Eye (tissue), 1 donor: Measurements from ENCODE around the gene MYRF.
A peak's percentile ranks its signal among the peaks of the same experiment; 100 is the strongest.

Experiments used
- DNase-seq: peaks from one replicate; pipeline ENCODE4 v3.0.0-alpha.2; 2015

MYRF gene

DNA sequence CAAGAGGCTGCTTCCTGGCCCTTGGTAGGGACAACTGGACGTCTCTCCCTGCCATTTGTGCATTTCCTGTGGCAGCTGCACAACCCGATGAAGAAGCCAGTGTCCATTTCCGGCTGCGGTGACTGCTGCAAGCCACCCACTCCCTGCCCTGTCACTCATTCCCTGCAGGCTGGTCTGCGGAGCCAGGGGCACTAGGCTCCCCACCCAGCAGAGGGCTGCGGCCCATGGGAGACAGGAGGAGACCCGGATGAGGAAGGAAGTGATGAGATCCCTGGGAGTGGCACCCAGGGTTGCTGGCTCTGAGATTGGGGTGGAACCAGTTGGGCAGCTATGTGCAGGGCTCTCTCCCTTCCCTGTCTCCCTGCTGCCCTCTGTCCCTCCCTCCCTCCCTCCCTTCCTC is 10.0 kb upstream of the MYRF start:
- no peak for DNase-seq

DNA sequence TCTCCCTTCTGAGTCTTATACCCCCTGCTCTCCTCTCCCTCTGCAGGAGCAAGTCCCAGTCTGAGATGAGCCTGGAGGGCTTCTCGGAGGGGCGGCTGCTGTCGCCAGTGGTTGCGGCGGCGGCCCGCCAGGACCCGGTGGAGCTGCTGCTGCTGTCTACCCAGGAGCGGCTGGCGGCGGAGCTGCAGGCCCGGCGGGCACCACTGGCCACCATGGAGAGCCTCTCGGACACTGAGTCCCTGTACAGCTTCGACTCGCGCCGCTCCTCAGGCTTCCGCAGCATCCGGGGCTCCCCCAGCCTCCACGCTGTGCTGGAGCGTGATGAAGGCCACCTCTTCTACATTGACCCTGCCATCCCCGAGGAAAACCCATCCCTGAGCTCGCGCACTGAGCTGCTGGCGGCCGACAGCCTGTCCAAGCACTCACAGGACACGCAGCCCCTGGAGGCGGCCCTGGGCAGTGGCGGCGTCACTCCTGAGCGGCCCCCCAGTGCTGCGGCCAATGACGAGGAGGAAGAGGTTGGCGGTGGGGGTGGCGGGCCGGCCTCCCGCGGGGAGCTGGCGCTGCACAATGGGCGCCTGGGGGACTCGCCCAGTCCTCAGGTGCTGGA is 8.8 kb upstream of the MYRF start:
- DNase-seq = no peak

DNA sequence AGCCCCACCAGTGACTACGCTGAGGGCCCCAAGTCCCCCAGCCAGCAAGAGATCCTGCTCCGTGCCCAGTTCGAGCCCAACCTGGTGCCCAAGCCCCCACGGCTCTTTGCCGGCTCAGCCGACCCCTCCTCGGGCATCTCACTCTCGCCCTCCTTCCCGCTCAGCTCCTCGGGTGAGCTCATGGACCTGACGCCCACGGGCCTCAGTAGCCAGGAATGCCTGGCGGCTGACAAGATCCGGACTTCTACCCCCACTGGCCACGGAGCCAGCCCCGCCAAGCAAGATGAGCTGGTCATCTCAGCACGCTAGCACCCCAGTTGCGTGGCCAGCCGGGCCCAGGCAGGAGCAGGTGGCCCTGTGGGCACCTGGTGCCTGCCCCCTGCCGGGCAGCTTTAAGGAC is 8.3 kb upstream of the MYRF start:
- DNase-seq = no peak

DNA sequence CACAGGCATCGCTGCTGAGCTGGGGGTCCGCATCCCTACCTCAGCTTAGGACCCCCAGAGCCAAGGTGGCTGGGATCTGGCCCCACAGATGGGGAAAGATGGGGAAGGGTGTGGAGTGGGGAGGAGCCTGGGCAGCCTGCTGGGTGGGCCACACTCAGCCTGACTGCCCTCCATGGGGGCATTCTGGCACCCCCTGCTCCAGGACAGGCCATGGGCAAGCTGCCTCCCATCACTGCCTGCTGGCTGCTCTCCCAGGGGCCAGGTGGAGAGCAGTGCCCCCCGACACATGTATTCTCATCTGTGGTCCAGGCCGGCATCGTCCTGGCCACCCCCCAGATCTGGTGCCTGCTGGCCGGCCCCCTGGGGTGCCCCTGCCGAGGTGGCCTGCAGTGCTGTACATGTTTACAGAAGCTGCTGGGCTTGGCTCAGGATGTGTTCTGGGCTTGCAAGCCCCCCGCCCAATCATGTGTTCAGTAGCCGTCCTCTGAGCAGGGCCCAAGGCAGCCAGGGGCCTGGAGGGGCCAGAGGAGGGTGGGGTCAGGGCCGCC is 7.8 kb upstream of the MYRF start:
- no peak for DNase-seq

DNA sequence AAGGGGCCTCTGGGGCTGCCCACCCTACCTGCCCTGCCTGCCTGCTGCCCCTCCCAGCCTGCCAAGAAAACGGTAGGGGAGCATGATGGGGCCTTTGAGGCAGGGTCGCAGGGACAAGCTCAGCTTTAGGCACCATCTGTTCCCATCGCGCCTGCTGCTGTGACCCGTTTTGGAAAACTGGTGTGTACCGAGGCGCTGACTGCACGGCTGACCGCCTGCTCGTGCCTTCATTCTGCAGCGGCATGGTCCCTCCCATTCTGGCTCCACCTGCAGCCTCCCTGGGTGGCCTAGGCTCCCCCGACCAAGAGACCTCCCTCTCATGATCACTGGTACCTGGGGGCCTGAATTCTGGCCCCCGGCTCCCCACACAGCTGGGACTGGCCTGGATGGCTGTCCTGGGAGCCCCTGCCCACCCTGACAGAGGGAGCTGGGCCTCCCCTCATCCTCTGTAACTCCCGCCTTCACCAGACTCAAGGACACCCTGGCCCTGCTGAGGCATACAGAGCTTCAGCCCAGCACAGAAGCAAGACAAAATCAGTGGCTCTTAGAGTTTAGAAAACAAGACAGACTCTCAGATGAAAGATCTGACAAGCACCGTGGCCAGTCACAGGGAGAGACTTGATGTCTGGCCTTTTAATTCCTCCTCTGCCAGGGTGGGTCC is 6.5 kb upstream of the MYRF start:
- peak; percentile 72 for DNase-seq

DNA sequence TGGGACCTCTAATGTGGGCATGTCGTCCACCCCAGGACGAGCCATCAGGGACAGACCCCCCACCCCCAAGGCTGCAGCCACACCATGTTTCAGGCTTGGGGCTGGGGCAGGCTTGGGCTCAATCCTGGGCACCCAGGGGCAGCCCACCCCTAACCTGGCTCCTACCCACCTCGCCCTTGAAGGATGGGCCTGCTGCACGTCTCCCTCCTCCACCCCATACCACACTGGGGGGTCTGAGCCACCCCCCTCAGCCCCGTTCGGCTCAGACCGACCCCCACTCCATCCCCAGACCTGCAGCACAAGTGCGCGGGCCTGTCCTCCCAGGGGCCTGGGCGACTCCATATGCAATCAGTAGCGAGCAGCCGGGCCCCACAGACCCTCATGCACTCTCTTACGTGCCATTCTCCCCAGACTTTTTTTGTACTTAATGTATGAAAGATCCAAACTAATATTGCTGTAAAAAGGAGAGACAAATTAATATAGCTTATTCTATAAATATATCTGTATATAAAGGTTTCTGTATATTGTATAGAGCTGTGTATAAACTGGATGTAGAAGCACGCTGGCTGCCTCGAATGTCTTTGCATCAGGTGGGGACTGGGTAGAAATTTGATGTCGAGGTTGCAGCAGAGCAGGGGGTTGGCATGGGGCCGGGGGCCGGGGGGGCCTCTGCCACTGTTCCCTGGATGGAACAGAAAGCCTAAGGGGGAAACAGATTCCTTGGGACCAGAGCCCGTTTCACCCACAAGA is 5.8 kb upstream of the MYRF start:
- DNase-seq = no peak

DNA sequence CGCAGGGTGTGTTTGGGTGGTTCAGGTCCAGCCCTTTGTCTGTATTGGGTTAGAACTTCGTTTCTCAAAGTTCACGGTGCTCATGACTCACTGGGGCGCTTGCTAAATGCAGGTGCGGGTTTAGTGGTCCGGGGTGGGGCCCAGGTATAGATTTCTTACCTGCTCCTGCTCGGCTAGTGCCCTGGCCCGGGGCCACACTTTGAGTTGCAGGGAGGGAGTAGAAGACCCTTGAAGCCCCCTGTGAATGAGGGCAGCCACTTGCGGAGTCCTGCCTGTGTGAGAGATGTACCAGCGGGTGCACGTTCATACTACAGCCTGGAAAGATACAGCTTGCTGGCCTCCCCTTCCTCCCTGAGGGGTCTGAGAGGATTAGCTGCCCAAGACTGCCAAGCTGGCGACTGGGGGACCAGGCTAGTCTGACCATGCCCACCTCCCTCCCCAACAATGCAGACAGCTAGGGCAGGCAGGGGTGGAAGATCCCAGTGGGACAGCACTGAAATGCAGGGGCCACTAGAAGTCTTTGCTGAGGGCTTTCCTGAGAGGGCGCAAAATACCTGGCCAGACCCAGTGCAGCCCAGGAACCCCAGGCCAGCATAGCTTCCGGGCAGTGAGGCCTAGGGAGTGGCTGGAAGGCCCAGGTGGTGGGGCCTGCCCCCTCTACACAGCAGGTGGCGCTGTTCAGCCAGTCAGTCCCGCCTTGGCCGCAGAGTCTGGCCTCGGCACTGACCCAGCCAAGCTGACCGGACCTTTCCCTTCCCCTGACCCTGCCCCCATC is 5.1 kb upstream of the MYRF start:
- peak; percentile 86 for DNase-seq

DNA sequence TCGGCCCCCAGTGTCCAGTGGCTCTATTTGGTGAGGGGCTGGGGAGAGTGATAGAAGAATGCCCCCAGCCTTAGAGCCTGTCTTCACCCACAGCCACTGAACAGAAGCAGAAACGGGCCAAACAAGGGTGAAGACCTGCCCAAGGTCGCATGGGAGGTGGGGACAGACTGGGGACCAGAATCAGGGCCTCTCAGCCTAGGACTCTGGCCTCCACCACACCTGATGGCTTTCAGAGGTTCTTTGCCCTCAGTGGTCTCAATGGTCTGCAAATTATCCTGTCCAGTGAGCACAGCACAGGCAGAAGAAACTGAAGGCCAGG is 4.5 kb upstream of the MYRF start:
- no peak for DNase-seq

DNA sequence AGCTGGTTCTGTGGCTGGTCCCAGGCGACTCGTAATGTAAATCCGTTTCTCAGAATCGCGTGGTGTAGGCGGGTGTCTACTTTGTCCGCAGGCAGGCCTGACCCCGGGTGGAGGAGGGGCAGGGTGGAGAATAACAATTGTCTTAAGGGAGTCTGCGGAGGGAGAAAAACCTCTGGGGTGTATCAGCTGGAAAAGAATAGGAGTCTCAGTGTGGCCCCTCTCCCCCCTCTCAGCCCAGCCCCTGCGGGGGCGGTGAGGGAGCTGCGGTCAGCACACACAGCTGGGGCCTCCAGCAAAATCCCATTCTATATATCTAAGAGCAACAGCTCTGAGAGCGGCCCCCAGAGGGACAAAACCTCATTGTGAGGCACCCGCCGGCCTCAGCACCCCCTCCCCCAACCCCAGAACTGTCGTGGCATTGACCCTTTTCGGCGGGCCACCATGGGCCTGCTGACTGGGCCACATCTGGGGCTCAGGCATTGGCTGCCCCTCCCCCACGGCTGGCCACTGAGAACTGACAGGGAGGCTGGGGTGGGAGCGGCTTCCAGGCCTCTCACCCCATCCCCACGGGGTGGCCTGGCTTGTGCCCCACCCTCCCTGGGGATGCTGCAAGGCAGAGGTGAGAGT is 2.7 kb upstream of the MYRF start:
- DNase-seq = peak; percentile 65

DNA sequence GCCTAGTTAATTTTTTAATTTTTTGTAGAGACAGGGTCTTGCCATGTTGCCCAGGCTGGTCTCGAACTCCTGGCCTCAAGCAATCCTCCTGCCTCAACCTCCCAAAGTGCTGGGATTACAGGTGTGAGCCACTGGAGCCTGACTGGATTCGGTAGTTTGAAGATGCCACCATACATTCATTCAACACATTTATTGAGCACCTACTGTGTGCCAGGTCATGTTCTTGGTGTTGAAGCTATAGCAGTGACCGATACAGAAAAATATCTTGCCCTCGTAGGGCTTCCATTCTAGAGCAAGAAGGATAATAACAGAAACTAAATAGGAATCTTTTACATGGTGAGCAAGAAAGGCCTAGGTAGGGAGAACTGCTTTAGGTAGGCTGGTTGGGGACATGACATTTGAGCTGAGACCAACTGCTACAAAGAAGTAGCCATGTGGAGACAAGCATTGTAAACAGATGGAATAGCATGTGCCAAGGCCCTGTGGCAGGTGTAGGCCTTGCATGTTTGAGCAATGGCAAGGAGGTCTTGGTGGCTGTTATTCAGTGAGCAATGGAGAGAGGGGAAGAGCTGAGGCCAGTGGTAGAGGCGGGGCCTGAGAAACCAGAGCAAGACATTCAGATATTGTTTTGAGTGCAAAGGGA is 1.7 kb upstream of the MYRF start:
- DNase-seq = no peak

DNA sequence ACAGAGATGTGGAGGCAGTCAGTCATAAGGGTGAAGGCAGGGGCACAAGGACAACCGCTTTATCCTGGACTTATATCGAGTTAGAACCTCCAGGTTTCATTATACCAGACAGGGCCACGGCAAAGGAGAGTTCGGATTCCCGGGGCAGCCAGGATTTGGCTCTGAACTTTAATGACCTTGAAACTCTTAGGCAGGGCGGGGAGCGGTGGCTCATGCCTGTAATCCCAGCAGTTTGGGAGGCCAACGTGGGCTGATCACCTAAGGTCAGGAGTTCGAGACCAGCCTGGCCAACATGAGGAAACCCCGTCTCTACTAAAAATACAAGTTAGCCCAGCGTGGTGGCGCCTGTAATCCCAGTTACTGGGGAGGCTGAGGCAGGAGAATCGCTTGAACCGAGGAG is 1.1 kb upstream of the MYRF start:
- DNase-seq = no peak

DNA sequence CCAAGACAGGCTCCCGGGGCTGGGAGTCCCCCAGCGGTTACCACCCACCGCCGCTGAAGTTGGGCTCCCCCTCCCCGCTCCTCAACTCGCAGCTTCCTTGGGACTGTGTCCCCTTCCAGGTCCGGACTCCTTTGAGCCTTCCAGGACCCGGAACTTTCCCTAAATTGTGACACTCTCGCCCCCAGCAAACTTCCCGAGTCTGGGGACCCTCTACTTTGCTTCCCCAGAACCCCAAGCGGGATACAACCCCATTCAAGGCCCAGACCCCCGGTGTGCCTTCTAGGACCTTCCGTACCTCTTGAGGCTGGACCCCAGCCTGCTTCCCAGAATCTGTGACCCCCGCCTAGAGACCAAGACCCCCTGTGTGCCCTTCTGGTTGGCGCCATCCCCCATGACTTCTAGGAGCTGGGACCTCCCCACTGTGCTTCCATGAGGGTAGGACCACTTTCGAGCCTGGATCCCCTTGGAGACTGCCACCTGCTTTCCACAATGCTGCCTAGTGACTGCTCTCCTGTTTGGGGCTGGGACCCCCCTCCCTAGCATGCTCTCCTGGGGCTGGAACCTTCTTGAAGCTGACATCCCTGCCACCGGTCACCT is 587 bp downstream of the MYRF start:
- no peak for DNase-seq

DNA sequence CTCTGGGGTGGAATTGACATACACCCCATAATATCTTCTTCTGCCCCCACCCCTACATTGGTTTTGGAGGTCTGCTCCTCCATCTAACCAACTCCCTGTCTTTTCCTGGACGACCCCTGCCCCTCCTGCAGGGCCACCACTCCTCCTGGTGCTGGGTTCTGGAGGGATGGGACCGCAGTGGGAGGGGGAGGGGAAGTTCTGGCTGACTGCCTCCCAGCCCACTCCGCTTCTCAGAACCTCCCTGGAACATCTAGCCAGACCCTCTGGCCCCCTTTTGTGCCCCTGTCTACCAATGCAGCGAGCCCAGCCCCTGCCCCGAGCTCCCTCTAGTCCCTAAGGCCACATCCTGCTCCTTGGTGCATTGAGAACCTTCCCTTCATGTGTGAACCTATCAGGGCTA is 1.2 kb downstream of the MYRF start:
- DNase-seq = no peak

DNA sequence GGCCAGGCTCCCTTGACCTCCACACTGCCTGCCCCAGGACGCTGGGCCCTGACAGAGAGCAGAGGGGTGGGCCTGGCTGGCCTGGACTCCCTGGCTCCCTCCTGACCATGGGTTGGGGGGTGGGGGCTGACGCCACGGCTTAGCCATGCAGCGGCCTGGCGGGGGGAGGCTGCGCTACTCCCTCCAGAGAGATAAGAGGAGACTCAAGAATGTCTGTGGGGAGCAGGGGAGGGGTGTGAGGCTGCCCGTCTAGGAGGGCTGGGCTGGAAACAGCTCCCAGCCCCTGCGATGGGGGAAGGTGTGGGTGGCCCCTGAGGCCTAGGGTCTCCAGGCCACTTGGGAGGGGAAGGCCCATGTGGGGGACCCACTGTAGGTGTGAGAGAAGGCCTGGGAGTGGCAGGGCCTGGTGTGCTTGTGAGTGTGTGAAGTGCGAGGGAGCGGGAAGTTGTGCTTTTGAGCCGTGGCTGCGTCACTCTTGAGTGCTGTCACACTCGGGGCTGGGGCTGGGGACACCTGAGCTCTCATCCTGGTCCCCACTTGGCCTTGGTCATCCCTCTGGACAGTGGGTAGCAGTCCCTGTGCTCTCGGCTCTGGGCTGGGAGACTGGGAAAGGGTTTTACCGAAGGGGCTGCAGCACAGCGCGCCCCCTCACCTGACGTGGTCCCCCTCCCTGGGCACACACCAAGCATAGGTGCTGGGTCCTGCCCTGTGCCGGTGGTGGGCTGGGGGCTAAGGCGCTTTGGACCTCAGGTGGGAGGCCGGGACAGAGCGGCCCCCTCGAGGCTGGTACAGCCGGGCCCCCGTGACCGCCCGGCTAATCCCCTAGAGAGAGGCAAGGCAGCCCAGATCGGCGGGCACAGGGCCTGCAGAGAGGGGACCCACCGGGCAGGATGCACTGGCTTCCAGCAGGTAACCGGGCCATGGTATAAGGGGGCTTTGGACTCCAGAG is 2.4 kb downstream of the MYRF start:
- DNase-seq = no peak

DNA sequence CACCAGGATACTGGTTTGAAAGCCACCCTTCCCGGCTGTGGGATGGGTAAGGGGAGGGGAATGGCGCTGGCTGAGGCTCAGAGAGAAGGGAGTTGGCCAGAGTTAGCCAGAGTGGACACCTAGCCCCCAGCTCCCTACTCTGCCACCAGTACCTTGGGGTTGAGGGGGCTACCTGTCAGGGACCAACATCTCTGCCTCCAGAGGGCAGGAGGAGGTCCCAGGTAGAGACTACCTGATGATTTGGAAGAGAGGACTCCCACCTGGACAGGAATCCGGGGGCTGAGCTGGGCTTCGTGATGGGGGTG is 3.7 kb downstream of the MYRF start:
- DNase-seq = no peak

DNA sequence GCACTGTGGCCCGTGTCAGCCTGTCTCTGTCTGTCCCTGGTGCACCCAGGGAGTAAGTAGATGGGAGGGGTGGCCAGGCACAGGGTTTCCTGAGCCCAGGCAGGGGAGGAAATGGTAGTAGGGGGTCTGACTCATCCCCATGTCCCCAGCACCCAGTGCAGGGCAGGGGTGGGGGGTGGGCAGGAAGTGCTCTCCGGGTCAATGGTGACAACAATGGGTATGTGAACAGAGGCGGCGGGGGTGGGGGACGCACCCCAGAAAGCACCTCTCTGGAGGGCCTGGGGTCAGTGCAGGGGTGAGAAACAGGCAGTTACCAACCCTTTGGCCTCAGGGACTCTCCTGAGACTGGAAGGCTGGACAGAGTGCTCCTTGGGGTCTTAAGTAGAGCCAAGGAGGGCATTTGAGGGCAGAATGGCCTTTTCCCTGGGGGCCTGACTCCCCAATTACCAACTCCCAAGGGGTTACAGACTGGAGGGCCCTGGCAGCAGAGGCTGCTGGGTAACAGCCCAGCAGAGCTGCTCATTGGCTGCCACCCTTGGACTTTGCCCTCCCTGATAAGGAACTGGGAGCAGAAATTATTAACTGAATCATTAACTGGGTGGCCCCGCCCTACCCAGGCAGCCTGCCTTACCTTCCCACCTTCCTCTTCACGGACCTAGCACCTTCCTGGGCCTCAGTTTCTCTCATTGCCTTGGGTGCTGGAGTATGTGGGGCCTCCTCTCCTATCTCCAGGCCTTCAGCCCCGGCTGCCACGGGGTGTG is 4.2 kb downstream of the MYRF start:
- no peak for DNase-seq

DNA sequence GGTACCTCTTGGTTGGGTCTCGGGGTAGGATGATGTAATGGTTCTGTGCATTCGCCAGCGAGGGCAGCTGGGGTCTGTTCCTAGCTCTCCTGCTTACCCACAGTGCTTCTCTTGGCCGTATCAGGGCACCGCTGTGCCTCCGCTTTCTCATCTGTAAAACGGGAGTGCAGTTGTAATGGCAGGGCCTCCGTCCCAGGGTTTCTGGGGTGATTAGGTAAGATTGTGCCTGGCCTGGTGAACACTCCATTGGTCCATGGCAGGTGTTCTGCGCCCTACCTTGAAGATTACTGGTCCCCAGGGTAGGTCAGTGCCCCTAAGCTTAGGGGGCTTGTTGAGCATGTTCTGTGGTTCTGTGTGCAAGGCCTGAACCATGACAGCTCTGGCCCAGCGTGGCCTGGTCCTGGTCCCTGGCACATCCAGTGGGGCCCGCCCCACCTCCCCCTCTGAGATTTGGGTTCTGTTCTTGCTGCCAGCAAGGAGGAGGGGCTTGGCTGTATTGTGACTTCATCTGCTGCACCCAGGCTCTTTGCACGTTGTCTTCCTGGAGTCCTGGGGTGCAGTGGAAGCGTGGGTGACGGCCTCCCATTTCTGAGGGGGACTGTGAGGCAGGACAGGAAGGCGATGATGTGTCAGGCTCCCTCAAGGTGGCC is 4.9 kb downstream of the MYRF start:
- DNase-seq = no peak

DNA sequence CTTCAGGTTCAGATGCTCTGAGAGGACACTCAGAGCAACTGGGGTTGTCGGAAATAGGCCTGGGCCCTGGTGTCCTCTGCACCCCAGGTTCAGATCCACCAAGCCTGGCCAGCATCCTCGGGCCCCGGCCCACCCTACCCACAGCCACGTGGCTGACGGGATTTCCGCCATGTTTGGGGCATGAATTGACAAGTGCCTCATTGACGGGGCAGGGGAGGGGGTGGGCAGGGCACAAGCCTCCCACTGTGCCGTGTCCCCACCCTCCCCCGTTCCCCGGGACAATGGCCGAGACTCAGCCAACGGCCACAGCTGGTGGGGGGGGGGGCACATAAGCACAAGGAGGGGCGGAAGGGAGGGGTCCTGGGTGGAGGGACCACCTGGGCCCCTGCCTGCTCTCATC is 8.5 kb downstream of the MYRF start:
- DNase-seq = no peak

DNA sequence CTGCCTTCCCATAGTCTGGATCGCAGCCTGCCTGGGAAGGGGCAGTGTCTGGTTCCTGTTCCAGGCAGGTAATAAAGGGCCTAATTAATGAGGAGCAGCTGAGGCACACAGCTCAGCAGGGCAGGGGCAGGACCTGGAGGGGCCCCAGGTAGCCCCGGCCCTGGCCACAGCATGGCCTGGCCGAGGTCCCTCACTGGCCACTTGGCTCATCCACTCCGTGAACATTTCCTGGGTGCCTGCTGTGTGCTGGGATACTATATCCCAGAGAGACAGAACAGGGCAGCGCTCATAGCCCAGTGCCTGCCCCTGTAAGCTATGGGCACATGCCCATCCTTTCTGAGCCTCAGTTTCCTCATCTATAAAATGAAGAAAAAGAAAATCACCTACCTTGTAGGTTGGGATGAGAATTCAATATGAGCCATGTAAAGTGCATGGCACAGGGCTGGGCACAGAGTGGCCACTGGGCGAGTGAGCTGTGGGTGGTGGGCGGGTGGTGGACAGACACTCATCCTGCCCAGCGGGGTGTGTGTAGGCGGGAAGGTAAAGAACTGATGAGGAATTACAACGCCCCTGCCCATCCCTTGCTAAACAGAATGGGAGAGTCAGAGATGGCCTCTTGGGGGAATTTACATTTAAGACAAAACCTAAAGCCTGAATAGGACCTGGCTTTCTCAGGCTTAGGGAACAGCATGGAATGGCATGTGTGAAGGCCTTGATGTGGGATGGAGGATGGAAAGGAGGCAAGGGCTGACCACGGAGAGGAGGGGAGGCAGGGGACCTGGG is 9.2 kb downstream of the MYRF start:
- no peak for DNase-seq
